Measurements from ENCODE around the gene ABHD3.

- TF ChIP-seq EZH2 (IDR thresholded peaks at IDR 0.05) (no peak), POLR2AphosphoS5 (IDR thresholded peaks at IDR 0.05; ENCODE audit: borderline replicate concordance, low read depth, low read length) (no peak)
Measured at GRCh38 chr18:21636769-21637168, 67.8 kb downstream of the ABHD3 start.
